Measurements from ENCODE around the gene CMIP. TPM values are rescaled to one million over a fixed set of nuclear protein-coding genes. Genes with fewer than 3 reads are reported as not detected.

The CMIP gene
- total RNA-seq, 1 experiment from 2014 or later: 48.2 TPM

DNA sequence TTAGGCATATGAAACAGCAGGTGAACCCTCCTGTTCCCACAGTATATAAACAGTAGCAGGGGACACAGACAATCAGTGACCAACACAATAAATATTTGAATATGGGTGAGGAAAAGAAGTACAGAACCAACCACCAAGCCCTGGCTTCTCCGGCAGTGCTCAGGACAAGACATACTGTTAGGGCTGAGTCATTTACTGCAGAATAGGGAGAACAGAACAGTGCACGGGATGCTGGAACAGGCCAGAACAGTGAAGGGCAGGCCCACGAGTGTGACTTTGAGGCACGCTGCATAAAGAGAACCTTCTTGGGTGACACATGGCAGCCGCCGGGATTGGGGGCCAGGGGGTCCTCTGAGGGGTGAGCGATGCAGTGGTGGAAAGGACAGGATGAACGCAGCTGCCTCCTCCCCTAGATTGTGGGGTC, 160.4 kb downstream of the CMIP start:
- no peak overlapping the region for H3K9ac ChIP-seq (ENCODE audit: extremely low read depth, insufficient read length, low read length)
- H3K27me3 ChIP-seq (ENCODE audit: insufficient read depth, low read length): no peaks in the 10 kb centered on the region
- no CpG with 5 or more reads among the region's 8 CpGs for WGBS (ENCODE audit: extremely low coverage, insufficient read length, low lambda C conversion rate)
- no peak overlapping the region for H3K4me2 ChIP-seq (ENCODE audit: insufficient read depth, insufficient read length, low read length)
- TF ChIP-seq, protein P1, sequence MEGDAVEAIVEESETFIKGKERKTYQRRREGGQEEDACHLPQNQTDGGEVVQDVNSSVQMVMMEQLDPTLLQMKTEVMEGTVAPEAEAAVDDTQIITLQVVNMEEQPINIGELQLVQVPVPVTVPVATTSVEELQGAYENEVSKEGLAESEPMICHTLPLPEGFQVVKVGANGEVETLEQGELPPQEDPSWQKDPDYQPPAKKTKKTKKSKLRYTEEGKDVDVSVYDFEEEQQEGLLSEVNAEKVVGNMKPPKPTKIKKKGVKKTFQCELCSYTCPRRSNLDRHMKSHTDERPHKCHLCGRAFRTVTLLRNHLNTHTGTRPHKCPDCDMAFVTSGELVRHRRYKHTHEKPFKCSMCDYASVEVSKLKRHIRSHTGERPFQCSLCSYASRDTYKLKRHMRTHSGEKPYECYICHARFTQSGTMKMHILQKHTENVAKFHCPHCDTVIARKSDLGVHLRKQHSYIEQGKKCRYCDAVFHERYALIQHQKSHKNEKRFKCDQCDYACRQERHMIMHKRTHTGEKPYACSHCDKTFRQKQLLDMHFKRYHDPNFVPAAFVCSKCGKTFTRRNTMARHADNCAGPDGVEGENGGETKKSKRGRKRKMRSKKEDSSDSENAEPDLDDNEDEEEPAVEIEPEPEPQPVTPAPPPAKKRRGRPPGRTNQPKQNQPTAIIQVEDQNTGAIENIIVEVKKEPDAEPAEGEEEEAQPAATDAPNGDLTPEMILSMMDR (conservative IDR thresholded peaks at IDR 0.05): no peak
- H4K91ac ChIP-seq (ENCODE audit: insufficient read length, low read depth, low read length): no peak overlapping the region
- H3K79me2 ChIP-seq (ENCODE audit: insufficient read depth, low read length): peaks cover 3% of the 10 kb centered on the region; the same call in 1 of the 2 replicates
- no peaks in the 10 kb centered on the region for H4K20me1 ChIP-seq (ENCODE audit: control insufficient read depth, insufficient read depth, insufficient read length)
- H3K79me1 ChIP-seq (ENCODE audit: insufficient read depth, low read depth, low read length, poor library complexity, severe bottlenecking): no peaks in the 10 kb centered on the region
- no peak overlapping the region for H3K4me3 Mint-ChIP-seq
- H2BK12ac ChIP-seq (ENCODE audit: insufficient read length, low read depth, low read length): no peak overlapping the region
- no peak overlapping the region for H3K56ac ChIP-seq (ENCODE audit: insufficient read length, low read depth, low read length)
- H3K4ac ChIP-seq (ENCODE audit: low read depth, low read length): no peak overlapping the region
- no peaks in the 10 kb centered on the region for H3K27me3 Mint-ChIP-seq (ENCODE audit: low read depth)
- peak overlapping the region in 2 of 3 experiments; percentile 84 to 88; a peak in 3 of 7 replicates for H3K27ac Mint-ChIP-seq
- no peak overlapping the region for H2BK5ac ChIP-seq (ENCODE audit: insufficient read length, low read length)
- H4K8ac ChIP-seq (replicated peaks; ENCODE audit: insufficient read length, low read depth, low read length): no peak overlapping the region
- no peak overlapping the region for H2BK120ac ChIP-seq (ENCODE audit: low read depth, low read length, poor library complexity, severe bottlenecking)
- H3K14ac ChIP-seq (ENCODE audit: insufficient read depth, low read length): no peak overlapping the region
- no peaks in the 10 kb centered on the region for H3K9me3 Mint-ChIP-seq
- no peak overlapping the region for H2BK20ac ChIP-seq (ENCODE audit: low read depth, low read length, poor library complexity, severe bottlenecking)
- no peak overlapping the region for H3K27ac ChIP-seq (ENCODE audit: insufficient read length, low read depth, low read length)
- H2BK15ac ChIP-seq (ENCODE audit: low read depth, low read length): no peak overlapping the region
- no peaks in the 10 kb centered on the region for H3K4me1 ChIP-seq (ENCODE audit: insufficient read depth, low read length)
- H4K5ac ChIP-seq (ENCODE audit: insufficient read length, low read depth, low read length): no peak overlapping the region
- no peak overlapping the region for H3K23ac ChIP-seq (ENCODE audit: insufficient read length, low read depth, low read length)
- no peaks in the 10 kb centered on the region for H3K9me3 ChIP-seq (ENCODE audit: control insufficient read depth, low read depth, low read length)
- no peak overlapping the region for H3T11ph ChIP-seq (ENCODE audit: low read length)
- H3K18ac ChIP-seq (ENCODE audit: insufficient read length, low read depth, low read length): no peak overlapping the region
- DNase-seq: no peak
- H3K23me2 ChIP-seq (ENCODE audit: insufficient read length, low read depth, low read length, poor library complexity, severe bottlenecking): no peaks in the 10 kb centered on the region
- H3K36me3 Mint-ChIP-seq (ENCODE audit: insufficient read depth in 1 of 3, low read depth in 3 of 3): peaks cover 0 to 21% (median 20%) of the 10 kb centered on the region in 3 experiments; a peak in 5 of 7 replicates
- no peak overlapping the region for H2AK5ac ChIP-seq (ENCODE audit: insufficient read length, low read length)
- H2AFZ ChIP-seq (ENCODE audit: low read length): no peak overlapping the region
- peaks cover 24 to 37% of the 10 kb centered on the region in 2 experiments for H3K4me1 Mint-ChIP-seq

All from H9 (cell line).